ENCODE measurements around the gene TICRR. TPM values are rescaled to one million over a fixed set of nuclear protein-coding genes. Genes with fewer than 3 reads are reported as not detected.

The TICRR gene
- total and polyA plus RNA-seq, 2 of the 8 experiments (the other 6 are each of a cell fraction or from before 2014, with no cell fraction given) = 13.1 to 34.8 TPM

- Histone ChIP-seq H3K4ac (replicated peaks; ENCODE audit: insufficient read length, low read depth, low read length) (no peak overlapping the region), H3K4me2 (ENCODE audit: insufficient read depth in 1 of 2, low read depth in 2 of 2, low read length in 2 of 2) (no peak overlapping the region), H3K79me1 (ENCODE audit: low read depth, low read length) (no peaks in the 10 kb centered on the region), H3K9me3 (ENCODE audit: insufficient read depth in 2 of 2, low read depth in 1 of 2, low read length in 1 of 2) (no peaks in the 10 kb centered on the region), H3K18ac (ENCODE audit: extremely low read depth, low read length) (no peak overlapping the region), H4K8ac (ENCODE audit: extremely low read depth, insufficient read depth, low read length) (no peak overlapping the region), H3K4me3 (ENCODE audit: extremely low read depth in 1 of 4, insufficient read depth in 2 of 4, low read depth in 3 of 4, low read length in 4 of 4) (no peak overlapping the region), H3K79me2 (ENCODE audit: control insufficient read depth in 1 of 2, insufficient read depth in 2 of 2, low read length in 2 of 2) (peaks cover 0 to 3% of the 10 kb centered on the region in 2 experiments; a peak in 2 of 4 replicates), H3K23me2 (ENCODE audit: low read depth, low read length) (no peaks in the 10 kb centered on the region), H3K14ac (ENCODE audit: insufficient read length) (no peak overlapping the region), H2AK5ac (ENCODE audit: low read depth, low read length) (no peak overlapping the region), H3K56ac (replicated peaks; ENCODE audit: insufficient read length, low read depth, low read length) (no peak overlapping the region), H2BK5ac (ENCODE audit: low read depth, low read length) (no peak overlapping the region), H4K20me1 (replicated peaks in 1 of 2; ENCODE audit: control insufficient read depth in 1 of 2, insufficient read depth in 2 of 2, low read length in 2 of 2) (peaks cover 3 to 4% of the 10 kb centered on the region in 2 experiments), H2BK120ac (replicated peaks; ENCODE audit: low read depth, low read length) (no peak overlapping the region), H2BK12ac (ENCODE audit: low read depth, low read length) (no peak overlapping the region), H3K36me3 (ENCODE audit: control insufficient read depth in 2 of 4, insufficient read depth in 4 of 4, low read length in 3 of 4) (peaks cover 38 to 94% (median 67%) of the 10 kb centered on the region in 4 experiments), H2BK15ac (ENCODE audit: low read length) (no peak overlapping the region), H4K91ac (replicated peaks; ENCODE audit: insufficient read length, low read length) (no peak overlapping the region), H3K9ac (replicated peaks in 1 of 4; ENCODE audit: extremely low read depth in 1 of 4, low read depth in 3 of 4, low read length in 3 of 4) (no peak overlapping the region), H2AFZ (ENCODE audit: low read length) (no peak overlapping the region), H3K23ac (ENCODE audit: insufficient read length) (no peak overlapping the region), H3K4me1 (replicated peaks in 1 of 4; ENCODE audit: control insufficient read depth in 3 of 4, insufficient read depth in 4 of 4, low read length in 3 of 4) (no peaks in the 10 kb centered on the region), H3K27me3 (replicated peaks in 1 of 4; ENCODE audit: control insufficient read depth in 3 of 4, extremely low read depth in 1 of 4, insufficient read depth in 3 of 4, low read length in 3 of 4) (no peaks in the 10 kb centered on the region), H2BK20ac (ENCODE audit: low read length) (no peak overlapping the region), H4K5ac (ENCODE audit: insufficient read length, low read depth, low read length) (no peak overlapping the region), H3K27ac (ENCODE audit: low read depth, low read length) (no peak overlapping the region)
- ChIA-PET POLR2A (ENCODE audit: partially characterized antibody) (no interaction called here), CTCF (ENCODE audit: partially characterized antibody) (interaction anchor here (0.6 kb wide), 1 partner anchor 11 kb away, joined by 3 read pairs; no protein-coding TSS in a partner anchor)
- no peak for FAIRE-seq
- WGBS, 2 experiments (ENCODE audit: extremely low coverage in 1 of 2, insufficient coverage in 1 of 2, insufficient read length in 1 of 2, insufficient replicate concordance in 2 of 2, low coverage in 1 of 2, low lambda C conversion rate in 2 of 2, missing lambda C conversion rate in 1 of 2) = 93% methylated on average over 4 of the region's 4 CpGs; no CpG with 5 or more reads in 1 of the 2 experiments
- DNase-seq (ENCODE audit: low read depth in 1 of 2, low spot score in 2 of 2) = no peak
- TF ChIP-seq NRF1 (IDR thresholded peaks at IDR 0.05; ENCODE audit: low read depth, low read length) = no peak
- TF ChIP-seq CHD2 (IDR thresholded peaks at IDR 0.05; ENCODE audit: low read length) = no peak
- TF ChIP-seq GABPA (IDR thresholded peaks at IDR 0.05; ENCODE audit: borderline replicate concordance, insufficient read depth, low read length) = no peak
- no peak for TF ChIP-seq ATF3 (IDR thresholded peaks at IDR 0.05; ENCODE audit: insufficient read depth, low read depth, low read length)
- no peak for TF ChIP-seq KDM5A (IDR thresholded peaks at IDR 0.05; ENCODE audit: low read length)
- no peak for TF ChIP-seq RFX5 (IDR thresholded peaks at IDR 0.05; ENCODE audit: borderline replicate concordance, low read depth, low read length)
- TF ChIP-seq YY1 (IDR thresholded peaks at IDR 0.05; ENCODE audit: low read depth, low read length) = no peak
- TF ChIP-seq HDAC6 (IDR thresholded peaks at IDR 0.05; ENCODE audit: low read depth, low read length) = no peak
- TF ChIP-seq CBX5 (IDR thresholded peaks at IDR 0.05; ENCODE audit: low read depth, low read length) = no peak
- TF ChIP-seq SP4 (IDR thresholded peaks at IDR 0.05; ENCODE audit: low read length) = no peak
- TF ChIP-seq TAF1 (IDR thresholded peaks at IDR 0.05; ENCODE audit: low read depth, low read length) = no peak
- no peak for TF ChIP-seq NANOG (IDR thresholded peaks at IDR 0.05; ENCODE audit: insufficient read depth, low read depth, low read length, poor library complexity, severe bottlenecking)
- no peak for TF ChIP-seq RBBP5 (IDR thresholded peaks at IDR 0.05; ENCODE audit: borderline replicate concordance, low read depth, low read length)
- TF ChIP-seq TAF7 (optimal IDR thresholded peaks at IDR 0.05; ENCODE audit: borderline replicate concordance, low read depth, low read length) = no peak
Measured at GRCh38 chr15:89599021-89599420, 23.8 kb downstream of the TICRR start.
